Measurements from ENCODE around the gene ENGASE. TPM values are rescaled to one million over a fixed set of nuclear protein-coding genes. Genes with fewer than 3 reads are reported as not detected.

The ENGASE gene
- total and polyA plus RNA-seq, 2 experiments from 2014 or later: 9.0 to 27.1 TPM

- H3K27me3 Mint-ChIP-seq (ENCODE audit: insufficient read depth, low read depth, poor library complexity): peaks cover 18% of the 10 kb centered on the region
These were observed 26.4 kb upstream of the ENGASE start for GRCh38 chr17:79047923-79048825.

DNA sequence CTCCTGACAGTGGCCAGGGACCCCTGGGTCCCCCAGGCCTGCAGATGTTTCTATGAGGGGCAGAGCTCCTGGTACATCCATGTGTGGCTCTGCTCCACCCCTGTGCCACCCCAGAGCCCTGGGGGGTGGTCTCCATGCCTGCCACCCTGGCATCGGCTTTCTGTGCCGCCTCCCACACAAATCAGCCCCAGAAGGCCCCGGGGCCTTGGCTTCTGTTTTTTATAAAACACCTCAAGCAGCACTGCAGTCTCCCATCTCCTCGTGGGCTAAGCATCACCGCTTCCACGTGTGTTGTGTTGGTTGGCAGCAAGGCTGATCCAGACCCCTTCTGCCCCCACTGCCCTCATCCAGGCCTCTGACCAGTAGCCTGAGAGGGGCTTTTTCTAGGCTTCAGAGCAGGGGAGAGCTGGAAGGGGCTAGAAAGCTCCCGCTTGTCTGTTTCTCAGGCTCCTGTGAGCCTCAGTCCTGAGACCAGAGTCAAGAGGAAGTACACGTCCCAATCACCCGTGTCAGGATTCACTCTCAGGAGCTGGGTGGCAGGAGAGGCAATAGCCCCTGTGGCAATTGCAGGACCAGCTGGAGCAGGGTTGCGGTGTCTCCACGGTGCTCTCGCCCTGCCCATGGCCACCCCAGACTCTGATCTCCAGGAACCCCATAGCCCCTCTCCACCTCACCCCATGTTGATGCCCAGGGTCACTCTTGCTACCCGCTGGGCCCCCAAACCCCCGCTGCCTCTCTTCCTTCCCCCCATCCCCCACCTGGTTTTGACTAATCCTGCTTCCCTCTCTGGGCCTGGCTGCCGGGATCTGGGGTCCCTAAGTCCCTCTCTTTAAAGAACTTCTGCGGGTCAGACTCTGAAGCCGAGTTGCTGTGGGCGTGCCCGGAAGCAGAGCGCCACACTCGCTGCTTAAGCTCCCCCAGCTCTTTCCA, 25.5 kb upstream of the ENGASE start:
- no peak overlapping the region for H3K27ac Mint-ChIP-seq
- TF ChIP-seq, protein P1, sequence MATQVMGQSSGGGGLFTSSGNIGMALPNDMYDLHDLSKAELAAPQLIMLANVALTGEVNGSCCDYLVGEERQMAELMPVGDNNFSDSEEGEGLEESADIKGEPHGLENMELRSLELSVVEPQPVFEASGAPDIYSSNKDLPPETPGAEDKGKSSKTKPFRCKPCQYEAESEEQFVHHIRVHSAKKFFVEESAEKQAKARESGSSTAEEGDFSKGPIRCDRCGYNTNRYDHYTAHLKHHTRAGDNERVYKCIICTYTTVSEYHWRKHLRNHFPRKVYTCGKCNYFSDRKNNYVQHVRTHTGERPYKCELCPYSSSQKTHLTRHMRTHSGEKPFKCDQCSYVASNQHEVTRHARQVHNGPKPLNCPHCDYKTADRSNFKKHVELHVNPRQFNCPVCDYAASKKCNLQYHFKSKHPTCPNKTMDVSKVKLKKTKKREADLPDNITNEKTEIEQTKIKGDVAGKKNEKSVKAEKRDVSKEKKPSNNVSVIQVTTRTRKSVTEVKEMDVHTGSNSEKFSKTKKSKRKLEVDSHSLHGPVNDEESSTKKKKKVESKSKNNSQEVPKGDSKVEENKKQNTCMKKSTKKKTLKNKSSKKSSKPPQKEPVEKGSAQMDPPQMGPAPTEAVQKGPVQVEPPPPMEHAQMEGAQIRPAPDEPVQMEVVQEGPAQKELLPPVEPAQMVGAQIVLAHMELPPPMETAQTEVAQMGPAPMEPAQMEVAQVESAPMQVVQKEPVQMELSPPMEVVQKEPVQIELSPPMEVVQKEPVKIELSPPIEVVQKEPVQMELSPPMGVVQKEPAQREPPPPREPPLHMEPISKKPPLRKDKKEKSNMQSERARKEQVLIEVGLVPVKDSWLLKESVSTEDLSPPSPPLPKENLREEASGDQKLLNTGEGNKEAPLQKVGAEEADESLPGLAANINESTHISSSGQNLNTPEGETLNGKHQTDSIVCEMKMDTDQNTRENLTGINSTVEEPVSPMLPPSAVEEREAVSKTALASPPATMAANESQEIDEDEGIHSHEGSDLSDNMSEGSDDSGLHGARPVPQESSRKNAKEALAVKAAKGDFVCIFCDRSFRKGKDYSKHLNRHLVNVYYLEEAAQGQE (IDR thresholded peaks at IDR 0.05; ENCODE audit: unreplicated experiment): no peak
- TF ChIP-seq CREB1 (CRISPR knock-in tag; IDR thresholded peaks at IDR 0.05; ENCODE audit: low read depth): no peak
- TF ChIP-seq, protein P2, sequence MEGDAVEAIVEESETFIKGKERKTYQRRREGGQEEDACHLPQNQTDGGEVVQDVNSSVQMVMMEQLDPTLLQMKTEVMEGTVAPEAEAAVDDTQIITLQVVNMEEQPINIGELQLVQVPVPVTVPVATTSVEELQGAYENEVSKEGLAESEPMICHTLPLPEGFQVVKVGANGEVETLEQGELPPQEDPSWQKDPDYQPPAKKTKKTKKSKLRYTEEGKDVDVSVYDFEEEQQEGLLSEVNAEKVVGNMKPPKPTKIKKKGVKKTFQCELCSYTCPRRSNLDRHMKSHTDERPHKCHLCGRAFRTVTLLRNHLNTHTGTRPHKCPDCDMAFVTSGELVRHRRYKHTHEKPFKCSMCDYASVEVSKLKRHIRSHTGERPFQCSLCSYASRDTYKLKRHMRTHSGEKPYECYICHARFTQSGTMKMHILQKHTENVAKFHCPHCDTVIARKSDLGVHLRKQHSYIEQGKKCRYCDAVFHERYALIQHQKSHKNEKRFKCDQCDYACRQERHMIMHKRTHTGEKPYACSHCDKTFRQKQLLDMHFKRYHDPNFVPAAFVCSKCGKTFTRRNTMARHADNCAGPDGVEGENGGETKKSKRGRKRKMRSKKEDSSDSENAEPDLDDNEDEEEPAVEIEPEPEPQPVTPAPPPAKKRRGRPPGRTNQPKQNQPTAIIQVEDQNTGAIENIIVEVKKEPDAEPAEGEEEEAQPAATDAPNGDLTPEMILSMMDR (conservative IDR thresholded peaks at IDR 0.05; ENCODE audit: low read depth in 2 of 2): no peak
- no peak for TF ChIP-seq NANOG (IDR thresholded peaks at IDR 0.05; ENCODE audit: borderline replicate concordance)
- TF ChIP-seq, protein P3, sequence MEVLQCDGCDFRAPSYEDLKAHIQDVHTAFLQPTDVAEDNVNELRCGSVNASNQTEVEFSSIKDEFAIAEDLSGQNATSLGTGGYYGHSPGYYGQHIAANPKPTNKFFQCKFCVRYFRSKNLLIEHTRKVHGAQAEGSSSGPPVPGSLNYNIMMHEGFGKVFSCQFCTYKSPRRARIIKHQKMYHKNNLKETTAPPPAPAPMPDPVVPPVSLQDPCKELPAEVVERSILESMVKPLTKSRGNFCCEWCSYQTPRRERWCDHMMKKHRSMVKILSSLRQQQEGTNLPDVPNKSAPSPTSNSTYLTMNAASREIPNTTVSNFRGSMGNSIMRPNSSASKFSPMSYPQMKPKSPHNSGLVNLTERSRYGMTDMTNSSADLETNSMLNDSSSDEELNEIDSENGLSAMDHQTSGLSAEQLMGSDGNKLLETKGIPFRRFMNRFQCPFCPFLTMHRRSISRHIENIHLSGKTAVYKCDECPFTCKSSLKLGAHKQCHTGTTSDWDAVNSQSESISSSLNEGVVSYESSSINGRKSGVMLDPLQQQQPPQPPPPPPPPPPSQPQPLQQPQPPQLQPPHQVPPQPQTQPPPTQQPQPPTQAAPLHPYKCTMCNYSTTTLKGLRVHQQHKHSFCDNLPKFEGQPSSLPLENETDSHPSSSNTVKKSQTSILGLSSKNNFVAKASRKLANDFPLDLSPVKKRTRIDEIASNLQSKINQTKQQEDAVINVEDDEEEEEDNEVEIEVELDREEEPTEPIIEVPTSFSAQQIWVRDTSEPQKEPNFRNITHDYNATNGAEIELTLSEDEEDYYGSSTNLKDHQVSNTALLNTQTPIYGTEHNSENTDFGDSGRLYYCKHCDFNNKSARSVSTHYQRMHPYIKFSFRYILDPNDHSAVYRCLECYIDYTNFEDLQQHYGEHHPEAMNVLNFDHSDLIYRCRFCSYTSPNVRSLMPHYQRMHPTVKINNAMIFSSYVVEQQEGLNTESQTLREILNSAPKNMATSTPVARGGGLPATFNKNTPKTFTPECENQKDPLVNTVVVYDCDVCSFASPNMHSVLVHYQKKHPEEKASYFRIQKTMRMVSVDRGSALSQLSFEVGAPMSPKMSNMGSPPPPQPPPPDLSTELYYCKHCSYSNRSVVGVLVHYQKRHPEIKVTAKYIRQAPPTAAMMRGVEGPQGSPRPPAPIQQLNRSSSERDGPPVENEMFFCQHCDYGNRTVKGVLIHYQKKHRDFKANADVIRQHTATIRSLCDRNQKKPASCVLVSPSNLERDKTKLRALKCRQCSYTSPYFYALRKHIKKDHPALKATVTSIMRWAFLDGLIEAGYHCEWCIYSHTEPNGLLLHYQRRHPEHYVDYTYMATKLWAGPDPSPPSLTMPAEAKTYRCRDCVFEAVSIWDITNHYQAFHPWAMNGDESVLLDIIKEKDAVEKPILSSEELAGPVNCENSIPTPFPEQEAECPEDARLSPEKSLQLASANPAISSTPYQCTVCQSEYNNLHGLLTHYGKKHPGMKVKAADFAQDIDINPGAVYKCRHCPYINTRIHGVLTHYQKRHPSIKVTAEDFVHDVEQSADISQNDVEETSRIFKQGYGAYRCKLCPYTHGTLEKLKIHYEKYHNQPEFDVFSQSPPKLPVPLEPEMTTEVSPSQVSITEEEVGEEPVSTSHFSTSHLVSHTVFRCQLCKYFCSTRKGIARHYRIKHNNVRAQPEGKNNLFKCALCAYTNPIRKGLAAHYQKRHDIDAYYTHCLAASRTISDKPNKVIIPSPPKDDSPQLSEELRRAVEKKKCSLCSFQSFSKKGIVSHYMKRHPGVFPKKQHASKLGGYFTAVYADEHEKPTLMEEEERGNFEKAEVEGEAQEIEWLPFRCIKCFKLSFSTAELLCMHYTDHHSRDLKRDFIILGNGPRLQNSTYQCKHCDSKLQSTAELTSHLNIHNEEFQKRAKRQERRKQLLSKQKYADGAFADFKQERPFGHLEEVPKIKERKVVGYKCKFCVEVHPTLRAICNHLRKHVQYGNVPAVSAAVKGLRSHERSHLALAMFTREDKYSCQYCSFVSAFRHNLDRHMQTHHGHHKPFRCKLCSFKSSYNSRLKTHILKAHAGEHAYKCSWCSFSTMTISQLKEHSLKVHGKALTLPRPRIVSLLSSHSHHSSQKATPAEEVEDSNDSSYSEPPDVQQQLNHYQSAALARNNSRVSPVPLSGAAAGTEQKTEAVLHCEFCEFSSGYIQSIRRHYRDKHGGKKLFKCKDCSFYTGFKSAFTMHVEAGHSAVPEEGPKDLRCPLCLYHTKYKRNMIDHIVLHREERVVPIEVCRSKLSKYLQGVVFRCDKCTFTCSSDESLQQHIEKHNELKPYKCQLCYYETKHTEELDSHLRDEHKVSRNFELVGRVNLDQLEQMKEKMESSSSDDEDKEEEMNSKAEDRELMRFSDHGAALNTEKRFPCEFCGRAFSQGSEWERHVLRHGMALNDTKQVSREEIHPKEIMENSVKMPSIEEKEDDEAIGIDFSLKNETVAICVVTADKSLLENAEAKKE (CRISPR knock-in tag; IDR thresholded peaks at IDR 0.05): no peak

More at GRCh38 chr17:79047923-79048825, 26.4 kb upstream of the ENGASE start:
- H3K4me1 ChIP-seq (ENCODE audit: insufficient read depth): no peaks in the 10 kb centered on the region
- DNase-seq (ENCODE audit: low spot score): no peak
- no peak overlapping the region for H3K4me2 ChIP-seq
- no peaks in the 10 kb centered on the region for H3K9me2 ChIP-seq (ENCODE audit: insufficient read depth)
- no peaks in the 10 kb centered on the region for H4K20me1 ChIP-seq (replicated peaks; ENCODE audit: insufficient read depth)
- H3K27ac ChIP-seq (ENCODE audit: low read depth): no peak overlapping the region
- H3K4me1 Mint-ChIP-seq: no peaks in the 10 kb centered on the region; the same call in 2 of the 3 replicates
- H3K79me2 ChIP-seq (replicated peaks; ENCODE audit: insufficient read depth): no peaks in the 10 kb centered on the region
- ATAC-seq: no peak
- no peak for TF ChIP-seq JUNB (IDR thresholded peaks at IDR 0.05; ENCODE audit: unreplicated experiment)
- H3K27ac Mint-ChIP-seq: no peak overlapping the region
- H2AFZ ChIP-seq: no peak overlapping the region
- H3K9me3 Mint-ChIP-seq: peaks cover 15% of the 10 kb centered on the region; the same call in 2 of the 3 replicates
- H3K27me3 ChIP-seq (ENCODE audit: insufficient read depth): no peaks in the 10 kb centered on the region
- H3K36me3 ChIP-seq (ENCODE audit: insufficient read depth): no peaks in the 10 kb centered on the region
- peaks cover 3% of the 10 kb centered on the region for H3F3A ChIP-seq (replicated peaks; ENCODE audit: low read depth)
- no peak overlapping the region for H3K4me3 ChIP-seq
- no peak overlapping the region for H3K4me3 Mint-ChIP-seq
- H3K36me3 Mint-ChIP-seq (ENCODE audit: low read depth): no peaks in the 10 kb centered on the region; the same call in 2 of the 3 replicates

More for the DNA sequence above, 25.5 kb upstream of the ENGASE start:
- Histone ChIP-seq H3K36me3 (ENCODE audit: insufficient read depth) (no peaks in the 10 kb centered on the region), H3K4me1 (ENCODE audit: insufficient read depth) (no peaks in the 10 kb centered on the region), H3K4me2 (no peak overlapping the region), H3K4me3 (no peak overlapping the region), H3K27ac (ENCODE audit: low read depth) (no peak overlapping the region), H3K9me2 (ENCODE audit: insufficient read depth) (no peaks in the 10 kb centered on the region), H3F3A (replicated peaks; ENCODE audit: low read depth) (no peaks in the 10 kb centered on the region), H4K20me1 (replicated peaks; ENCODE audit: insufficient read depth) (no peaks in the 10 kb centered on the region), H3K27me3 (ENCODE audit: insufficient read depth) (no peaks in the 10 kb centered on the region), H2AFZ (no peak overlapping the region), H3K79me2 (replicated peaks; ENCODE audit: insufficient read depth) (no peaks in the 10 kb centered on the region)
- DNase-seq (ENCODE audit: low spot score) (no peak), ATAC-seq (no peak)
- no peaks in the 10 kb centered on the region; the same call in 2 of the 3 replicates for H3K36me3 Mint-ChIP-seq (ENCODE audit: low read depth)
- H3K9me3 Mint-ChIP-seq: peaks cover 19% of the 10 kb centered on the region
- H3K27me3 Mint-ChIP-seq (ENCODE audit: insufficient read depth, low read depth, poor library complexity): peaks cover 16% of the 10 kb centered on the region
- no peaks in the 10 kb centered on the region for H3K4me1 Mint-ChIP-seq
- no peak overlapping the region for H3K4me3 Mint-ChIP-seq

All from GM23338 (cell line).